T-helper 2 cell treated with Interferon-gamma antibody and Interleukin-4, amounts not matched to agents 5 μg/mL and 100 μg/mL, for 36 hours (primary cell): ENCODE results near the gene CIITA.
"Not testable (repeated sequence)": the region's sequence is repeated elsewhere in the genome, so short reads cannot be mapped to it uniquely, and the experiment has no call there.

Experiments used
- DNase-seq: peaks from one replicate; pipeline ENCODE4 v3.0.0; 2021; ENCODE audit warnings: low spot score
- H3K27ac Mint-ChIP-seq: one replicate; pipeline ENCODE4 v1.8.0; 2021; ENCODE audit warnings: mild to moderate bottlenecking, mixed read lengths
- H3K27me3 Mint-ChIP-seq: one replicate; pipeline ENCODE4 v1.8.0; 2021; ENCODE audit warnings: low read depth, mixed read lengths
- H3K36me3 Mint-ChIP-seq: one replicate; pipeline ENCODE4 v1.8.0; 2021; ENCODE audit warnings: low read depth, mixed read lengths
- H3K4me1 Mint-ChIP-seq: one replicate; pipeline ENCODE4 v1.8.0; 2021; ENCODE audit warnings: low read depth, mixed read lengths
- H3K4me3 Mint-ChIP-seq: one replicate; pipeline ENCODE4 v1.8.0; 2022; ENCODE audit warnings: mild to moderate bottlenecking, moderate library complexity, mixed read lengths
- H3K9me3 Mint-ChIP-seq: one replicate; pipeline ENCODE4 v1.8.0; 2021; ENCODE audit warnings: mixed read lengths

CIITA gene

DNA sequence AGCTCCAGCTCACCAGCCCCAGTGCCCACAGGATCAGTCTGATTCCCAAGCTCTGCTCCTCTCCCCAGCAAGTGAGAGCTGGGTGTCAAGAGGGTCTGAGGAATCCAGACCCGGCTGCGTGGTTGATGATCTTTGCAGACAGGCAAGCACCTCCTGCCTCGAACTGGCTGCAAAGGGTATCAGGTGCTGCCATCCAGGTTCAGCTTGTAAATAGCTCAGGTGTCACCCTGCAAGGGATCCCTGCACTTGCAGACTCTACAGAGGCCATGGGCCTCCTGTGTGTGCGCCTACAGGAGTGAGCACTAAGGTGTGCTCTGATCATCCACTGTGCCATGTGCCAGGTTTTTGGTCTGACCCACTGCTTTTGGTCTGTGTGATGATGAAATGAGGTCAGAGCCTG is 49.1 kb downstream of the CIITA start:
- no peaks in the 10 kb centered on the region for H3K9me3 Mint-ChIP-seq
- H3K27me3 Mint-ChIP-seq = no peaks in the 10 kb centered on the region
- H3K4me3 Mint-ChIP-seq = no peak overlapping the region
- no peak overlapping the region for H3K27ac Mint-ChIP-seq
- H3K36me3 Mint-ChIP-seq = peaks cover 16% of the 10 kb centered on the region
- DNase-seq = no peak
- peaks cover 1% of the 10 kb centered on the region for H3K4me1 Mint-ChIP-seq

DNA sequence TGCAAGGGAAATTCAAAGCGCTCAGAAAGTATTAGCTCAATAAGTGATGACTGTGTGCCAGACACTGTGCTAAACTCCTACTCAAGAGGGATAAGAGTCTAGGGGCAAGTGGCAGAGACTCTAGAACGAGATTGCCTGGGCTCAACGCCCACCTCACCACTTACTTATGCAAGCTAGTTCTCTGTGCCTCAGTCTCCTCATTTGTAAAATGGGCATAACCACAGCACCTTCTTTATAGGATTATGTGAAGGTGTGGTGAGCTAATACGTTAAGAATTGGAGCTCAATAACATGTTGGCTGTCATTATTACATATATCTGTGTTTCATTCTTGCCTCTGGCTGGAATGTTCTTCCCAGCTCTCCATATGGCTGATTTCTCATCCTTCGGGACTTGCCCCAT is 49.9 kb downstream of the CIITA start:
- H3K4me3 Mint-ChIP-seq = no peak overlapping the region
- no peaks in the 10 kb centered on the region for H3K27me3 Mint-ChIP-seq
- no peak overlapping the region for H3K27ac Mint-ChIP-seq
- H3K36me3 Mint-ChIP-seq = peaks cover 19% of the 10 kb centered on the region
- no peaks in the 10 kb centered on the region for H3K9me3 Mint-ChIP-seq
- no peak for DNase-seq
- peaks cover 1% of the 10 kb centered on the region for H3K4me1 Mint-ChIP-seq

DNA sequence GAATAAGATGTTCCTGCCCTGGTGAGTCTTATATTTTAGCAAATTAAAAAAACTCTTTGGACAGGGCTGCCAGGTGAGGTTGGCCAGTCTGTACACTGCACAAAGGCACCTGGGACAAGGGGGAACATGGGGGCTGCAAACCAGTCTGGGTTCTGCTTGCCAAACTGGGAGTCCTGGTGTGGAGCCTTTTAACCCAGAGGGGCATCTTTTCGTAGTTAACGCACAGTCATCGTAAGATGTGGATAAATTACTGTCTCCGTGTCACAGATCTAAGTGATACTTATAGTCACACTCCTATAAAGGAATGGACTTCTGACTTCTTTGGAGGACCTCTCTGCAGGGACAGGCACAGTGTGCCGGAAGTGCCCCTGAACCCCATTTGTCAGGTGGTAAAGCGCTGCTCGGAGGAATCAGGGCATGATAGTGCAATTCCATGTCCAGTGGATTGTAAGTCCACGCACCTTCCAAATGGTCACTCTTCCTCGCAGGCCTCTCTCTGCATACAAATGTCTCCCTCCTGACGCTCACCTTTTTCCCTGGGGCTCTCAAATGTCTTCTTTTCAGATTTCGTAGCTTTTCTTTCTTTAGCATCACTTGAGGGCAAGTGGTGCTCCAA is 50.6 kb downstream of the CIITA start:
- no peaks in the 10 kb centered on the region for H3K9me3 Mint-ChIP-seq
- peaks cover 19% of the 10 kb centered on the region for H3K36me3 Mint-ChIP-seq
- H3K4me3 Mint-ChIP-seq = no peak overlapping the region
- H3K27me3 Mint-ChIP-seq = no peaks in the 10 kb centered on the region
- H3K27ac Mint-ChIP-seq = no peak overlapping the region
- DNase-seq = no peak
- H3K4me1 Mint-ChIP-seq = peaks cover 1% of the 10 kb centered on the region

DNA sequence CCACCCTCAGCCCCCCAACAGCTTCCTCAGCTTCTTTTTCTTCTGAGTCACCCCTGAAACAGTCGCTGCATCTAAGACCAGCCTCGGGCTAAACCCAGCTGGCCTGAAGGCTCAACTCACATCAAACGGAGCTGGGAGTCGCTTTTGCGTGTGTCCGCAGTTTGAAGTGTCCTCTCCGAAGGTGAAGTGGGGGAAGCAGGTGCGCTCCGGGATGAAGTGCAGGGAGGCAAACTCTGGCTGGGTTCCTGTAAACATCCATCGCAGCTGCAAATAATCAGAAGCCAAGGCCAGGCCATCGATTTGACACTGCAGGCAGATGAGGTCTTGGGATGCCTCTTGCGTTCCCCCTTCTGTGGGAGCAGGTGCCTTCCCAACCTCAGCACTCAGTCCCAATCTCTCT is 52.1 kb downstream of the CIITA start:
- not testable (repeated sequence) for H3K4me3 Mint-ChIP-seq, DNase-seq, H3K27ac Mint-ChIP-seq, H3K9me3 Mint-ChIP-seq, H3K27me3 Mint-ChIP-seq, H3K4me1 Mint-ChIP-seq
- peaks cover 24% of the 10 kb centered on the region for H3K36me3 Mint-ChIP-seq

DNA sequence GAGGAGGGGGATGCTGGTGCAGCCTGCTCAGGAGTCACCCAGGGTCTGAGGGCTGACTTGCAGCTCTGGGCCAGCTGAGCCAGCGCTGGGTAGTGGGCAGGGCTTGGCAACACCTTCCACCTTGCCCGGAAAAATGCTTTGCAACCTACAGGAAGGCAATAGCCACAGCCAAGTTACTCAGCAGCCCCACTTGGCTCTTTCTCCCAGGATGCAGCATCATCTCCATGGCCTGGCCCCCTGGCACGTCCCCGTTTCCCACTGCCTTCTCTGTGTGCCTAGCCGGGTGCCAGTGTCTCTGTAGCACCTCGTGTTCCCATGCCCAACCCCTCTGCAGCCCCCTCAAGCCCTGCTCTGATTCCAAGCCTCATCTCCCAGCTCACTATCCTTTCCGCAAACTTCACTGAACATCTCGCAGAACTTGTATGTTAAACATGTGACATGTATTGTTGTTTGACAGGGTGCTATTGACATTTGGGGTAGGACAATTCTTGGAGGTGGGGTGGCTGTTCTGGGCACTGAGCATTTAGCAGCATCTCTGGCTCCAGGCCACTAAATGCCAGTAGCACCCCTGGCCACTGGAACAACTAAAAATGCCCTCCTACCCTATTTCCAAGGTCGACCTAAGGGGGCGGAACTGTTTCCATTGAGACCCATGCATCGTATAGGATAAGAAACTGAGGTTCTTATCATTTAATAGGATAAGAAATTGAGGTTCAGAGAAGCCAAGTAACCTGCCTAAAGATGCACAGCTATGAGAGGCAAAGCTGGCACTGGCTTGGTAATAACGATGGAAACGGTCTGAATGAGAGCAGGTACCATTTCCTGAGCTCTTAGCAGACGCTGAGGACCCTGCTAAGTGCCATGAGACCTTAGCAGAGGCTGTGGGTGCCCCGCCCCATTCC is 53.1 kb downstream of the CIITA start:
- H3K27ac Mint-ChIP-seq = no peak overlapping the region
- peaks cover 7% of the 10 kb centered on the region for H3K4me1 Mint-ChIP-seq
- no peaks in the 10 kb centered on the region for H3K27me3 Mint-ChIP-seq
- H3K9me3 Mint-ChIP-seq = no peaks in the 10 kb centered on the region
- H3K4me3 Mint-ChIP-seq = no peak overlapping the region
- DNase-seq = no peak
- H3K36me3 Mint-ChIP-seq = peaks cover 20% of the 10 kb centered on the region

DNA sequence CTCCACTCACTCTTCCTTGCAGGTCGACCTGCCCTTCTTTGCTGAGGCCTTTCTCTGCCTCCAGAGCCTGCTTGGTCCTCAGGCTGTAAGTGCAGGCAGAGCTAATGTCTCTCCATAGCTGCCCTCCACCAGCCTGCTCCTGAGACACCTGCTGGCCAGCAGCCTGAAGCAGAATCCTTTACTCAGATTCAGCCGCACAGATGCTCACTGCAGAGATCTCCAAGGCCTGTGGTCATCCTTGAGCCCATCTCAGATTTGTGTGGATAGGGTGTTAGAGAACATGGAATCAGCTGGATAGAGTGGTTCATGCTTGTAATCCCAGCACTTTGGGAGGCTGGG is 53.7 kb downstream of the CIITA start:
- Mint-ChIP-seq H3K4me3 (no peak overlapping the region), H3K36me3 (peaks cover 23% of the 10 kb centered on the region), H3K27me3 (no peaks in the 10 kb centered on the region), H3K9me3 (no peaks in the 10 kb centered on the region), H3K27ac (no peak overlapping the region), H3K4me1 (peaks cover 10% of the 10 kb centered on the region)
- DNase-seq = no peak

DNA sequence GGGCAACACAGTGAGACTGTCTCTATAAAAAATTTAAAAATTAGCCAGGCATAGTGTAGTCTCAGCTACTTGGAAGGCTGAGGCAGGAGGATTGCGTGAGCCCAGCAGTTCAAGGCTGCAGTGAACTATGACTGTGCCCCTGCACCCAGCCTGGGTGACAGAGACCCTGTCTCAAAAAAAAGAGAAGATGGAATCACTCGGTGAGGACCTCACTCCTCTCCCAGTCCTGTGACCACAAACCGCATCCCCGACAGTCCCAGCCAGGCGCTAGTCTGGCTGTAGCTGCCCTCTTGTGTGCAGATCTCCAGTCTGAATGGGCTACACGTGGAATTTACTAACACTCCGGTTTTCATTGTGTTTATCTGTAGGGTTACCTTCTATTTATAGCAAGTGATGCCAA is 54.1 kb downstream of the CIITA start:
- Mint-ChIP-seq H3K4me1 (peaks cover 10% of the 10 kb centered on the region), H3K27me3 (no peaks in the 10 kb centered on the region), H3K36me3 (peaks cover 27% of the 10 kb centered on the region), H3K4me3 (no peak overlapping the region), H3K27ac (no peak overlapping the region), H3K9me3 (no peaks in the 10 kb centered on the region)
- no peak for DNase-seq

DNA sequence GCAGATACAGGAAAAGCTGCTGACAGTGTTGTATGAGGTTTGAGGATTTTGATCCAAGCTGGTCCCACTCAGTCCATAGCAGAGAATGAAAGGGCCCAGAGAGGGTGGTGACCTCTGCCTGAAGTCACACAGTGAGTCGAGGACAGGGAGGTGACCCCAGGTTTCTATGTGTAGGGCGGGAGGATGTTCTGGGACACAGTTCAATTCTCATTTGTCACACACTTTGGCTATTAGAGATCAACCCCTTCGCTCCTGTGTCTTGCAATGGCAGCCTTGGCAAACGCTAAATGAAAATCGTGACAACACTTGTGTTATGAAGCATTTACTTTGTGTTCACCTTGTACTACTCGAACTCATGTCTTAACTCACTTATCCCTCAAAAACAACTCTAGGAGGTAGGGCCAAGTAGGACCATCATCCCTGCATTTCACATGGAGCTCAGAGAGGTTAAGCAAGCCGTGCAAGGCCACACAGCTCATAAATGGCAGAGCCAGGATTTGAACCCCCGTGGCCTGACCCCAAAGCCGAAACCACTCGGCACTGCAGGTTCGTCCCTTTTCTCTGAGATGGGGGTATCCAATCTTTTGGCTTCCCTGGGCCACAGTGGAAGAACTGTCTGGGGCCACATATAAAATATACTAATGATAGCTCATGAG is 55.1 kb downstream of the CIITA start:
- no peak overlapping the region for H3K27ac Mint-ChIP-seq
- H3K4me3 Mint-ChIP-seq = no peak overlapping the region
- no peaks in the 10 kb centered on the region for H3K27me3 Mint-ChIP-seq
- no peaks in the 10 kb centered on the region for H3K9me3 Mint-ChIP-seq
- H3K36me3 Mint-ChIP-seq = peaks cover 31% of the 10 kb centered on the region
- no peak for DNase-seq
- peaks cover 18% of the 10 kb centered on the region for H3K4me1 Mint-ChIP-seq

DNA sequence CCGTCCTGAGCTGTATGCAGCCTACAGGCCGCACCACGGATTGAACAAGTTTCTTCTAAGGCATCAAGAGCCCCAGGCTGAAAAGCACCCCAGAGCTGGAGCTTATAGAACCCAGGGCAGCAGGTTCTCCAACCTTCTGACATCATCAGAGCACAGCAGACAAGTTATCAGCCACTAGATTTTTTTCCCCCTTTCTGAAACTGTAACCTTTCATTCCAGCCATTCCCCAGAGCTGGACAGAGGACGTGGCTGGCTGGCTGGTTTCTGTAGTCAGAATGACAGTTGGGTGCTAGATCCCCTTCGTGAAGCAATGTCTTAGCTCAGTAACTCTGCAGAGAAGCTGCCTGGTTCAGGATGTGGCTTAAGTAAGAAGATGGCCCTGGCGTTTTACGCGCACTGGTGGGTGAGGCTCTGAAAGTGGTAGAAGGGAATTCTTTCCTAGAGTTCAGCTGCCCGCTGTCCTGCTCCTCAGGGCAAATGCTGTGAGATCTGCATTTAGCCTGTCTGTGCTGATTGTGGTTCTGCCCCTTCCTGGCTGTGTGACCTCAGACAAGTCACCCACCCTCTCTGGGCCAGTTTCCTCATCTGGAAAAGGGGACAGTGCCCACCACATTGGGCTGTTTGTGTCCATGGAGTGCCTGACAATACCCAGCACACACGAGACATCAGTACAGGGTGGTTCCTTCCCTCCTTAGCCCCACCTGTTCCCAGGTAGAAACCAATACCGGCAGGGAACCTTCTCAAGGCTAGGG is 56.1 kb downstream of the CIITA start:
- Mint-ChIP-seq H3K27ac (peak overlapping the region; percentile 55), H3K9me3 (no peaks in the 10 kb centered on the region)

DNA sequence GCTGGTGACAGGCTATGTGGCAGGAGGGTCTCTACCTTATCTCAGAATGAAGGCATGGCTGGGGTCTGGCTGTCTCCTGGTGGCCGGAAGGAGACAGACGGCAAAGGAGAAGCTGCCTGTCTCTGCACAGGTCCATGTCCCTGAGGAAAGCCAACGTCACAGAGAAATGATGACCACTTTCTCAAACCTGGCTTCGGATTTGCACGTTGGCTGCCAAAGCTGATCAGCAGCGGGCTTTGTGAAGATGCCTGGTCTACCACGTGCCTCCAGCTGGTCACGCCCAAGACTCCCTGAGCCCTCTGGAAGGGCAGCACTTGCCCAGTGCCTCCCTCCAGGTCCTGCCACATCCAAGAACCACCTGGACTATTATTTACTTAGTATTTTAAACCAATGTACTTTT is 56.9 kb downstream of the CIITA start:
- DNase-seq = no peak
- Mint-ChIP-seq H3K27ac (no peak overlapping the region), H3K36me3 (peaks cover 34% of the 10 kb centered on the region), H3K4me1 (peaks cover 34% of the 10 kb centered on the region), H3K27me3 (no peaks in the 10 kb centered on the region), H3K4me3 (no peak overlapping the region), H3K9me3 (no peaks in the 10 kb centered on the region)

More for the DNA sequence above, 56.1 kb downstream of the CIITA start:
- H3K27me3 Mint-ChIP-seq = no peaks in the 10 kb centered on the region
- no peak for DNase-seq
- no peak overlapping the region for H3K4me3 Mint-ChIP-seq
- peaks cover 27% of the 10 kb centered on the region for H3K4me1 Mint-ChIP-seq
- peaks cover 33% of the 10 kb centered on the region for H3K36me3 Mint-ChIP-seq

DNA sequence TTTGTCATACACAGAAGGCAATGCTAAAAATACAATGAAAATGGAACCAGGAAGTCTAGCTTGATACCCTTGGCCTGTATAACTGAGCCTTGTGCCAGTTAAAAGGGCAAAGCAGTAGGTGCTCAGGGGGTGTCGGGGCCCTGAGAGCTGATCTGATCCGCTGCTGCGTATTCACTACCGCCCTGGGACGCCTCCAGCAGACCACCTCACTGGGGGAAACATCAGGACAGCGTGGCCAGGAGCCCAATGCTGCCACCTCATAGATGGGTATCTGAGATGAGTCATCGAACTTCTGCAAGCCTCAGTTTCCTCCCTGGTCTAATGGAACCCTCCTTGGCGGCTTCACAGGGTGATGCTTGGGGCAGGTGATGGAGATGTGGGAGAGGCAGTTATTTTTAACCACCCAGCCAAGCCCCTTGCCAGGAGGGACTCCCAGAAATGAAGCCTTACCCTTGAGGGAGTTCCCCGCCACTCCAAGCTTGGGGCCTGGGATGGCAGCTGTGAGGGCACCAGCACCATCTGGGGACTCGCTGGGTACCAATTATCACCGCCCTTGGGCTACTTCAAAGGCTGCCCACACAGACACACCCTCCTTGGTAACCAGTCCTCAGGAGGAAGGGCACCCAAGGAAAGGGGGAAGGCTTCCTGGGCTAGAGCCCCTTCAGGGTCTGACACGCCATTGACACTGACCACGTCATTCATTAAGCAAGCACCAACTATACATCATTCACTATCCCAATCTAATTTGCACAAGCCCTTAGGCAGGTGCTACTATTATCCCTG is 57.5 kb downstream of the CIITA start:
- no peak for DNase-seq
- no peak overlapping the region for H3K4me3 Mint-ChIP-seq
- H3K27ac Mint-ChIP-seq = no peak overlapping the region
- peaks cover 36% of the 10 kb centered on the region for H3K36me3 Mint-ChIP-seq
- peaks cover 41% of the 10 kb centered on the region for H3K4me1 Mint-ChIP-seq
- H3K27me3 Mint-ChIP-seq = no peaks in the 10 kb centered on the region
- no peaks in the 10 kb centered on the region for H3K9me3 Mint-ChIP-seq

DNA sequence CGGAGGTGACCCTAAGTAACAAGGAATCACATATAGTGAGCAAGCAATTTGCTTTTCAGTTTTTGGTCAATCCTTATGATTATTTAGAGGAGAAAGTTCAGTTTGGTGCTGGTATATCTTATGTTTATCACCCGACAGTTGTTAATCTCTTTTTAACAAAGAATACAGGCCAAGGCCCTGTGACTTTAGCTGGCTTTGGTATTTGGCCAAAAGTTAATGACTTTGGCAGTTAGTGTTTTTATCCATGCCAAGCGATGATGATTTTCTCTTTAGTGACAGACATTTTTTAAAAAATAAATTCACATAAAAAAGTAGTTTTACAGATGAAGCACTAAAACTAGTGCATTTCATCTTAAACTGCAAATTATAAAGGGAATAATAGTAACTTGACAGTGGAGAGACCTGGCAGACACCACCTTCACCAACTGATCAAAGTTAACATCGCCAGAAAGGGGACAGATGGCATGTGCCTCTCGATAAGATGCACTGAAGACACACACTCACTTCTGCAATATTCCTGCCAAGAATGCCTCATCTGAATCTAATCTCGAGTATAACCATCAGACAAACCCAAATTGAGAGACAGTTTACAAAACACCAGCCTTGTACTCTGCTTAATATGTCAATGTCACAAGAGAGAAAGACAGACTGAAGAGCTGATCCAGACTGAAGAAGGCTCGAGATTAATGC is 58.4 kb downstream of the CIITA start:
- Mint-ChIP-seq H3K4me1 (peaks cover 48% of the 10 kb centered on the region), H3K27me3 (no peaks in the 10 kb centered on the region), H3K4me3 (no peak overlapping the region), H3K9me3 (no peaks in the 10 kb centered on the region), H3K36me3 (peaks cover 35% of the 10 kb centered on the region), H3K27ac (no peak overlapping the region)
- no peak for DNase-seq
